Measurements from ENCODE around the gene CNP. TPM values are rescaled to one million over a fixed set of nuclear protein-coding genes. Genes with fewer than 3 reads are reported as not detected.

Gene CNP
- total RNA-seq, 1 donor from 2014 or later, result 78.5 TPM

DNA sequence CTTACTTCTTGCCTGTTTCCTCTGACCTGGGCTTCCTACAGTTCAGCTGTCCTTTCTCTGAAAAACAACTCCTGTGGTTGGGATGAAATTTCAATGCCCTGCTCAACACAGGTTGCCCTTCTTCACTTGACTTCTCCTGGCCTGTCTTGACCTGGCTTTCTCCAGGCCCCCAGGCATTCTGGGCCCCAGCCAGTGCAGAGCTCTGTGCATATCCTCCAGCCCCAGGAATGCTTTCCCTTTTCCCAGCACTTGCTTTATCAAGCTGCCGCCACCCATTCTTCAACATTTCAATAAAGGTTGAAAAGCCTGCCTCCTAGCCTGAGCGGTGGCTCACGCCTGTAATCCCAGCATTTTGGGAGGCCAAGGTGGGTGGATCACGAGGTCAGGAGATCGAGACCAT lies 25.4 kb upstream of the CNP start:
- no peak for DNase-seq (ENCODE audit: low read depth)

DNA sequence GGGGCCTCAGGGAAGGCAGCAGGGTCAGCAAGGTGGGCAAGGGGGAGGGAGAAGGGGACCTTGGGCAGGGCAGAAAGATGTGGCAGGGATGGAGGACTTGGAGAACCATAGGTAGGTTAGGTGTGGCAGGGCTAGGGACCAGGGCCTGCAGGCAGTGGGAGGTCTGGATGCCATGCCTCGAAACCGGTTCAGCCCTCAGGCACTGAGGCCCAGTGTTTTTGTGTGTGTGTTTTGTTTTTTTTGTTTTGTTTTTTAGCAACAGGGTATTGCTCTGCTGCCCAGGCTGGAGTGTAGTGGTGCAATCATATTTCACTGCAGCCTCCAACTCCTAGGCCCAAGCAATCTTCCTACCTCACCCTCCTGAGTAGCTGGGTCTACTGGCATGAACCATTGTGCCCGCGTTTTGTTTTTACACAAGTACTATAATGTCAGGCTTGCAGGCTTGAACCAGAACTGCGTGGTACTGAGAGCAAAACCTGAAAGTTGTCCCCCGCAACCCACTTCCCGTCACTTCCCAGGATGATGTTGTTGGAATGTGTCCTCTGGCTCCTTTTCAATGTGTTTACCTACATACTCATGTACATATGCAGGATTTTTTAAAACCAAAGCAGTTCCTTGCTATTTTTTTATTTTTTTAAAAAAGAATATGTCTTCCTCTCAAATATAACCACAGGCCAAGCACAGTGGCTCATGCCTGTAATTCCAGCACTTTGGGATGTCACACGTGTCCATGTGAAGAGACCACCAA lies 23.8 kb upstream of the CNP start:
- no peak for DNase-seq (ENCODE audit: low read depth)

DNA sequence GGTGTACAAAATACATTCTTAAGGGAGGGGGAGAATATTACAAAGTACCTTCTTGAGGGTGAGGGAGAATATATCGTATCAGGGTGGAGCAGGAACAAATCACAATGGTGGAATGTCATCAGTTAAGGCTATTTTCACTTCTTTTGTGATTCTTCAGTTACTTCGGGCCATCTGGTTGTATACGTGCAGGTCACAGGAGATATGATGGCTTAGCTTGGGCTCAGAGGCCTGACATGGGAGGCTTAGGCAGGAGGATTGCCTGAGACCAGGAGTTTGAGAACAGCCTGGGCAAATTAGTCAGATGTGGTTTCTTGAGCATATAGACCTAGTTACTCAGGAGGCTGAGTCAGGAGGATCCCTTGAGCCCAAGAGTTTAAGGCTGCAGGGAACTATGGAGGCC lies 23.1 kb upstream of the CNP start:
- DNase-seq (ENCODE audit: low read depth), result no peak

DNA sequence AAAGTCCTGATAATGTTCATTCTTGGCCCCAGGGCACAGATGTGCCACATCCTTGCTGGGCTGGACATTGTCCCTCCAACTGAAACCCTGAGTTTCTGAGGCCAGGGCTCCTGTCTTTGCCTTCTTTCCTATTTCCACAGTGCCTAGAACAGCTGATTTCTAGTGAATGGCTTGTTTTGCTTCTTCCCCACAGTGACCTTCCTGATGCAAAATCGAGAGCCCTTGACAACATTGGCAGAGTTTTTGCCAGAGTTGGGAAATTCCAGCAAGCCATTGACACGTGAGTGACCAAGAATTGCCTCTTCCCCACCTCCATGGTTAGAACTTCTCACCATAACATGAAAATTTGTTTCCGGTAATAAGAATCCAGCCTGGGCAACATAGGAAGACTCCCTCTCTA lies 21.7 kb upstream of the CNP start:
- DNase-seq (ENCODE audit: low read depth), result no peak

DNA sequence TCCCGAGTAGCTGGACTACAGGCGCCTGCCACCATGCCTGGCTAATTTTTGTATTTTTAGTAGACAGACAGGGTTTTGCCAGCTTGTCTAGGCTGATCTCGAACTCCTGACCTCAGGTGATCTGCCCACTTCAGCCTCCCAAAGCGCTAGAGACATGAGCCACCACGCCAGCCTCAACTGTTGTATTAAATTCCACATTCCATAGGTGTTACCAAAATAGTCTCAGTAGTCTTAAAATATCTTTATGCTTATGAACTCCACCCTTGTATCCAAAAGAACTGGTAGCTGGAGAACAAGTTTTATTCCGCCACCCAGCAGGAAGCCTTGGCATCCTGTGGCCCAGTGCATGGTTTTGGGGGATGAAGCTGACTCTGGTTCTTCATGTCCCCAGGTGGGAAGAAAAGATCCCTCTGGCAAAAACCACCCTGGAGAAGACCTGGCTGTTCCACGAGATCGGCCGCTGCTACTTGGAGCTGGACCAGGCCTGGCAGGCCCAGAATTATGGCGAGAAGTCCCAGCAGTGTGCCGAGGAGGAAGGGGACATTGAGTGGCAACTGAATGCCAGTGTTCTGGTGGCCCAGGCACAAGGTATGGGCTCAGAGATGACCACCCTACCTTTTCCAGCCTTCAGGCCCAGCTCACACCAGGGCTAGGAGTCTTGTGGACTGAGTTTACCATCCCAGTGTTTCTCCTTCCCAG lies 17.7 kb upstream of the CNP start:
- no peak for DNase-seq (ENCODE audit: low read depth)

DNA sequence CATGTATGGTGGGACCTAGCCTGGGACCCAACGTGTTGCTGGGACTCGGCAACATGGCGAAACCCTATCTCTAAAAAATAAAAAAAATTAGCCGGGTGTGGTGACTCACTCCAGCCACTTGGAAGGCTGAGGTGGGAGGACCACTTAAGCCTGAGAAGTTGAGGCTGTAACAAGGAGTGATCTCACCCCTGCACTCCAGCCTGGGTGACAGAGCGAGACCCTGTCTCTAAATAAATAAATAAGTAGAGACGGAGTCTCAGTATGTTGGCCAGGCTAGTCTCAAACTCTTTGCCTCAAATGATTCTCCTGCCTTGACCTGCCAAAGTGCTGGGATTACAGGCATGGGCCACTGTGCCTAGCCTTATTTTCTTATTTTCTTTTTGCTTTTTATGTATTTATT lies 10.1 kb upstream of the CNP start:
- no peak for DNase-seq (ENCODE audit: low read depth)

DNA sequence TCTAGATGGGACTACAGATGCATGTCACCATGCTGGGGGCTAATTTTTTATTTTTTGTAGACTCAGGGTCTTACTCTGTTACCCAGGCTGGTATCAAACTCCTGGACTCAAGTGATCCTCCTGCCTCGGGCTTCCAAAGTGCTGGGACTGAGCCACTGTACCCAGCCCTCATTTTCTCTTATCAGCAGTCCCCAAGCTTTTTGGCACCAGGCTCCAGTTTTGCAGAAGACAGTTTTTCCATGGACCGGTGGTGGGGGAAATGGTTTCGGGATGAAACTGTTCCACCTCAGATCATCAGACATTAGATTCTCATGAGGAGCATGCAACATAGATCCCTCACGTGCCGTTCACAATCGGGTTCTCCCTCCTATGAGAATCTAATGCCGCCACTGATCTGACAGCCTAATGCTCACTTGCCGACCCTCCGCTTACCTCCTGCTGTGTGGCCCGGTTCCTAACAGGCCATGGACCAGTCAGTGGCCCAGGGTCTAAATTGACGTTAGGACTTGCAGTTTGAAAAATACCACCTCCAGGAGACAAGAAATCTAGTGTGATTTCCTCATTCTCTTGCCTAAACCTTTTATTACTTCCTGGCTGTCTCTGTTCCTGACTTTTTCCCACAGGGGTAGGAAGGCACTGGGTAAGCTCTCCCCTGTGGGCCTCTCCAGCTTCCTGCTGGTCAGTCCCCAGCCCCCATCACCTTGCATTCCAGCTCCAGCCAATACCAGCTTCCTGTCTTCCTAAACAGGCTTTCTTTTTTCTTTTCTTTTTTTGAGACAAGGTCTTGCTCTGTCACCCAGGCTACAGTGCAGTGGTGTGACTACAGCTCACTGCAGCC lies 9.3 kb upstream of the CNP start:
- DNase-seq (ENCODE audit: low read depth), result peak; percentile 65

DNA sequence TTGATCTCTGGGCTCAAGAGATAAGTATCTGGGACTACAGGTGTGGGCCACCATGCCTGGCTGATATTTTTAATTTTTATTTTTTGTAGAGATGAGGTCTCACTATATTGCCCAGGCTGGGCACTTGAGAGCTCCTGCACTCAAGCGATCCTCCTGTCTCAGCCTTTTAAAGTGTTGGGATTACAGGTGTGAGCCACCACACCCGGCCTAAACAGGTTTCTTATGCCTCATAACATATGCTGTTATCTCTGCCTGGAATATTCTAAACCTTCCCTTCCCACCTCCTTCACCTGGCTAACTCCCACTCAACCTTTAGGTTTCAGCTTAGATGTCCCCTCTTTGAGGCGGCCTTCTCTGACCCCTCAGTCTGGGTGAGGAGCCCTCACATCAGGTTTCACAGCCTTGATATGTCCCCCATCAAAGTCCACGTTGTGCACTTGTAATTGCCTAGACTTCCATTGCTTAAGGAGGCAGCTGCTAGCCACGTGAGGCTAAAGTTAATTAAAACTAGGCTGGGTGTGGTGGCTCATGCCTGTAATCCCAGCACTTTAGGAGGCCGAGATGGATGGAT lies 8.6 kb upstream of the CNP start:
- DNase-seq (ENCODE audit: low read depth), result no peak

DNA sequence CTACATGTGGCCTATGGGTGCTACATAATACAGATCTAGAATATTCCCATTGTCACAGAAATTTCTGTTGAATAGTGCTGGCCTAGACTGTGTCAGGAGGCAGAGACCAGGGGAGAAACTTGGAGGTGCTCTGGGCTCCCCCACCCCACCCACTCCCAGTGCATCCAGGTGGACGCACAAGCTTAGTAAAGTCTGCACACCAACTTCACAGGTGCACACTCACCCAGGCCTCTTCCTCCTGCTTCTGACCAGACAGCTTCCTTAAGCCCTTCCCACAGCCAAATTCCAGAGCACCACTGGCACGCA lies 7.6 kb upstream of the CNP start:
- peak; percentile 45 for DNase-seq (ENCODE audit: low read depth)

DNA sequence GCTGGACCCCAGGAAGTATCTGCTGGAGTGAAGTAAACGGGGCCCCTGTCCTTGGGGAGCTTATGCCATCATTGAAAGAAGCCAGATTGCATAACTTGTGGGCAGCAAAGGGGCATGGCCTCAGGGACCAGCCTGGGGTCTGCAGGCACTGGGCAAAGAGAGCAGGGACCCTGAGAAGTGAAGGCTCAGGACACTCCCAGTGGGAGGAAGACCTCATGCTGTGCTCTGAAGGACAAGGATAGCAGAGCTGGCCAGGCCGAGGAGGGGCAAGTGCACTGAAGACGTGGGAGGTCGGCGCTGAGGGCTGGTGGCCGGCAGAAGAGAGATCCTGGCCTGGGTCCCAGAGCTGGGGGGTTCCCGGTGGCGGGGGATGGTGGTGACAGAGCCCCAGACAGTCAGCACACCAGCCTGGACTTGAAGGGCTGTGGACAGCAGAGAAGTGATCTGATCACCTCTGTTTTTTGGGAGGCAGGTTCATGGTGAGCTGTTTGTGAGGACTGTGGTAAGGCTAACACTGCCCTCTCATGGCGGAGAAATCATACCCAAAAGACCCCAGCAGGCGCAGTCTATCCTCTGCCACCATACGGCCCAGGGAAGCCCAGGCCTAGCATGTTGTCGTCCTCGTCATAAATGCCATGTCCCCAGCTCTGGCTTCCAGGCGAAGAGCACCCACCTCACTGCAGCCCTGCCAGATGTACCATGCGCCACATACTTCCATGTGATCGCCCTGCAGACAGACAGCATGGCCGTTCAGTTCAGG lies 7.1 kb upstream of the CNP start:
- peak; percentile 64 for DNase-seq (ENCODE audit: low read depth)

DNA sequence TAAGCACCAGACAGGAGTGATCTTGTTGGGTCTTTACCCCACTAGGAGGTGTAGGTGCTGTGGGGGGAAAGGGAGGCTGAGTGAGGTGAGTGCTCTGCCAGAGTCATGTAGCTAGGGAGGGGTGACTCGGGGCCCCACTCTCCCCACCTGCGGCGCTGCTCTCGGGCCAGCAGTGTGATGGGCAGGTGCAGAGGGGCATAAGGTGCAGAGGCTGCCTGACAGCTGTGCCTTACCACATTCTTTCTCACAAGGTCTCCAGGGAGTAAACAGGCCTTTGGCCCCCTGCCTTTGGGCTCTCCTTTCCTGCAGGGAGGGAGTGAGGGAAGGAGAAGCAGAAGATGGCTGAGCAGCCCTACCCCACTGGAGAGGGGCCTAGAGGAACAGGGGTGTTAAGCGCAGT lies 4.5 kb upstream of the CNP start:
- DNase-seq (ENCODE audit: low read depth), result no peak

DNA sequence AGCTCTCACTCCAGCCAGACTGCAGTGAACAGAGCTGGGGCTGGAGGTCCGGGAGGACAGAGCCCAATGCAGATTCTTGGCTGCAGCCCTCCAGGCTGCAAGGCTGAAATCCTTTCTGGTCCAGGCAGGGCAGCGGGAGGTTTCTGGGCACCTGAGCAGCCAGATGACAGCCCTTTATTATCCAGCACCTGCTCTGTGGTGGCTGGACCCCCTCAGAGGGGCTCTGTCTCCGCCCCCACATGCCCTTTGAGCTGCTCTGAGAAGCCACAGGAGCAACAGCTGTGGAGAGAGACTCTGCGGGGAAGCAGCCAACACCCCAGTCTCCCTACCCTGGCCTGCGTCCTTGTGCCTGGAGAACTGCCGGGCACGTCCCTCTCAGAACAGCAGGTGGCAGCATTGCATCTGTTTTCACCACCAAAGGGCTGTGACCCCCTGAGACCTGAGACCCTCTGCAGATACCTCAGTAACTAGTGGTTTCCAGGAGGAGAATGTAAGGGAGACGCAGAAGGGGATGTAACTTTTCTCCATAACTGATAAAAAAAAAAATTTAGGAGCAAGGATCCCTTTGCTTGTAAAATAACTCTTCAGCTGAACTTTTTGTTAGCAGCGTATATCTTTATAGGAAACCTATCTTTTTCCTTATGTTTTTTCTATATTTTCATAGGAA lies 3.7 kb upstream of the CNP start:
- peak; percentile 24 for DNase-seq (ENCODE audit: low read depth)

DNA sequence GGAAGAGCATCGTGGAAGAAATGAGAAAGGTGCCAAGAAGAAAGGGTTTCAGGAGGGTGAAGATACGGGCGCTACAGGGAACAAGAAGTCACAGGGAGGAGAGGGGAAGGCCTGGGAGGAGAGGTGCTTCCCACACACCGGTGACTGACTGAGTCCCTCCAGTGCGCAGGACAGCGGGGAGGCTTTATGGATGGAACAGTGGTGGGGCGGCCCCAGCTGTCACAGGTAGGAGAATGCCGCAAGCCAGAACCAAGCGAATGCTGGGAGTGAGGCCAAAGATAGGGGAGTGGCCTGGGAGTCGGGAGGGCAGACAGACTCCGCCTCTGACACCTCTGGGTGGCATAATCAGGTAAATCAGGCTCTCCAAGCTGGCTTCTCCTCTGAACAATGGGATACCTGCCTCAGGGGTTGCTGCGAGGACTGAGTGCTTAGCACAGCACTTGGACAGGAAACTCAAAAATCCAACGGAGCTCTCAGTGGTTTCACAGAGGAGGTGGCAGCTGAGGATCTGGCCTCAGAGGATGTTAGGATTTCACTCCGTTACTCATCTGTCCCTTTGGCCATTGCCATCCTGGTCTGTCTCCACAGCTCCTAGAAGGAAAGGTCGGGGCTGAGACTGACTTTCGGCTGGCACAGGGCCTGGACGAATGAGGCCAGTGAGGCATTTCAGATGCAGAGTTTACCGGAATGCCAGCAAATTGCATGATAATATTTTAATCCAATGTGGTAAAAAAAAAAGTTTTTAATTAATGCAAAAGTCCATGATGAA lies 717 bp upstream of the CNP start:
- peak; percentile 65 for DNase-seq (ENCODE audit: low read depth)

DNA sequence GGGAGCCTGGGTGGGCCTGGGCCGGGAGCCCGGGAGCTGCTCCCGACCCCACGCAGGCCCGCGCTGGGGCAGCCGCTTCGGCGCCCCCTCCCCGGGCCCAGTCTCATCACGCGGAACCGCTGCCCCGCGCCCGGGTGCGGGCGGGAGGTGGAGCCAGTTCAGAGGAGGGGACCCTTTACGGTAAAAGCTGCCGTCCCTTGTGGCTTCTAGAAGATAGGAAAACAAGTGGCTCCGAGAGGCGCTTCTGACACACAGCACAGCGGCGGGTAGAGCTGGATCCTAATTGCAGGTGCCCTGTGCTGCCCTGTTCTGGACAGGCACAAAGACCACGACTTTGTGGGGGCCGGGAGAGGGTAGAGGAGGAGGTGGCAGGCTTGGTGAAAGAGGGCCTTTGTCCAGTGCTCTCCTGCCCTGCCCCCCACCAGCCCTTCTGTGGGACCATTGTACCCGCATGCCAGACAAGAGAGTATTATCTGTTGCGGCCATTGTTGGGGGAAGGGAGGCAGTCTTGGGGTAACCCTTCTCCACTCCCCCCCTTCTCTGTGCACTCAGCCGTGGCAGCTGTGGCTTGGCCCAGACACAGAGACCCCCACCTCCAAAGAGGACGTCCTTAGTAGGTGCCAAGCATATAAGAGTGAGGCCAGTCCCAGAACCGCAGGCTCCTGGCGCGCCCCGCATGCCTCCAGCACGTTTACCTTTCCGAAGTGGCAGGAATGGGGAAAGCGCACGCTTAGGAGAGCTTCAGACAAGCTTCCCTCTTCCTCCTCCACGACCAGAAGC lies 736 bp downstream of the CNP start:
- no peak for DNase-seq (ENCODE audit: low read depth)

DNA sequence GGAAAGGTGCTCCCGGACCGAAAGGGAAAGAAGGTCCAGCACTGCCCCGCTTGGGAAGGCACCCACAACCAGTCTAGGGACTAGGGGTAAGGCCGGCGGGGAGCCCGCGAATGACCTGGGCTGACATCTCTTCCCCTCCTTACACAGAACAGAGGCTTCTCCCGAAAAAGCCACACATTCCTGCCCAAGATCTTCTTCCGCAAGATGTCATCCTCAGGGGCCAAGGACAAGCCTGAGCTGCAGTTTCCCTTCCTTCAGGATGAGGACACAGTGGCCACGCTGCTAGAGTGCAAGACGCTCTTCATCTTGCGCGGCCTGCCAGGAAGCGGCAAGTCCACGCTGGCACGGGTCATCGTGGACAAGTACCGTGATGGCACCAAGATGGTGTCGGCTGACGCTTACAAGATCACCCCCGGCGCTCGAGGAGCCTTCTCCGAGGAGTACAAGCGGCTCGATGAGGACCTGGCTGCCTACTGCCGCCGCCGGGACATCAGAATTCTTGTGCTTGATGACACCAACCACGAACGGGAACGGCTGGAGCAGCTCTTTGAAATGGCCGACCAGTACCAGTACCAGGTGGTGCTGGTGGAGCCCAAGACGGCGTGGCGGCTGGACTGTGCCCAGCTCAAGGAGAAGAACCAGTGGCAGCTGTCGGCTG lies 1.5 kb downstream of the CNP start:
- DNase-seq (ENCODE audit: low read depth), result no peak

DNA sequence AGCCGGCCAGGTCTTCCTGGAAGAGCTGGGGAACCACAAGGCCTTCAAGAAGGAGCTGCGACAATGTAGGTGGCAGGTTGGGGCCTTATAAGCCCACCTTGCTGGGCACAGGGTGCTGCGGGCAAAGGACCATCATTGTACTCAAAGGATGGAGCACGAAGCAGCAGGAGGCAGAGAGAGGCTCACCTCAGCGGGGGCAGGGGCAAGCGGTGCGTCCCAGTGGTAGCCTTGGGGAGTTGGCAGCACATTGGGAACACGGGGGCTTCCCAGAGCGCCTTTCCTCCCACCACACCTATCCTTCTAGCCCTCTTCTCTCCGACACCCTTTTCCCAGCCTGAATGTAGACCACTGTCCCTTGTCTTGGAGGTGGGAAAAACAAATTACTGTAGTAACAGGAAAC lies 2.1 kb downstream of the CNP start:
- DNase-seq (ENCODE audit: low read depth), result no peak

DNA sequence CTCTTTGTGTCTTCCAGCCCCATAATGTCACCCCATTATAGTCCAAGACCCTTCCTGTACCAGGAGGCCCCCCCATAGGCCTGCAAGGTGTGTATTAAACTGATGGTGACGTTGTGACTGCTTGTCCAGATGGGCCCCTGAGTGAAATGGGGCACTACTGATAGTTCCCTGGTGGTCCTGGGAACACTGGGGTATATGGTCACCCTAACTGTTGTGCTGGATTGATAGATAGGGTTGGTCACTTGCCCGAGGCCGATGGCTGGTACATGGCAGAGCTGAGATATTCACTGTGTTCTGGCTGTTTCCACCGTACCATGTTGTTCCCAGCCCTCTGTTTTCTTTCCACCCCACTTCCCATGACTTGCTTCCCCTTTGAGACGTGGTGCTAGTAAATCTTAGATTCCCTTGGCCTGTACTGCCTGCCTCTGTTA lies 4.3 kb downstream of the CNP start:
- DNase-seq (ENCODE audit: low read depth), result no peak

DNA sequence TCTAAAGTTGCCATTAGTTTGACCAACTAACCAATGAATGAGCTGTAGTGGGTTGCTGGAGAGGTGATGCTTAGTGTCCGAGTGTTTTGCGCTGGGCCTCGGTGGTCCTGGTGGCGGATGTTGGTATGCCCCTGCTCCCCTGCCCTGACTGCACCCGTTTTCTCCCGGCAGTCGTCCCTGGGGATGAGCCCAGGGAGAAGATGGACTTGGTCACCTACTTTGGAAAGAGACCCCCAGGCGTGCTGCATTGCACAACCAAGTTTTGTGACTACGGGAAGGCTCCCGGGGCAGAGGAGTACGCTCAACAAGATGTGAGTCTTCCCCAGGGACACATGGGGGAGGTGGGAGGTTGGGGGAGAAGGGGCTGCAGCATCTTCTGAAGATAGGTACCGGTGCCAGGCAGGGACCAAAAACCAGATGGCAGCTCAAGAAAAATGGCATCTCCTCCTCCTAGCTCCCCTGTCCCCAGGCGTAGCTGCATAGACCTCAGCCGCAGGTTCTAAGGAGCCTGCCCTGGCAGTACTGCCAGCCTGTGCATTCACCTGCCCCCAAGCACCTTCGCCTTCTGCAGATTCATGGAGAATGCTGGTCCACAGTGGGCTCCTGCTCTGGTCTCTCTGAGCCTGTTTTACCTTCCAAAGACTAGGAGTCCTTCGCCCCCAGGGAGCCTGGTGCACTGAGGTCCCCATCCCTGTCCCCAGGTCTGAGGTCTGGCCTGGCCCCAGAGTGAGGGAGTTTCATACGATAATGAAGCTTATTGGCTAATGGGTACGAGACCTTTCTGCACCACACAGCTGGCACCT lies 5.3 kb downstream of the CNP start:
- no peak for DNase-seq (ENCODE audit: low read depth)

All from renal cortical epithelial cell (primary cell).